PFSK-1 (cell line): ENCODE measurements around the gene CEP70.

Experiments used
- FOXP2 ChIP-seq: optimal IDR thresholded peaks from 2 replicates; pipeline ENCODE3; 2011; ENCODE audit warnings: borderline replicate concordance, control low read depth, inconsistent platforms; ENCODE audit not compliant: insufficient read depth; ENCODE audit errors: extremely low read length, extremely low read depth
- POLR2AphosphoS5 ChIP-seq: IDR thresholded peaks from 2 replicates; pipeline ENCODE4 v1.6.1; 2012; ENCODE audit warnings: low read depth, mild to moderate bottlenecking, control low read depth, low read length, moderate library complexity
- REST ChIP-seq, 2 experiments: IDR thresholded peaks; 2 replicates each; pipeline versions ENCODE4 v1.6.1 to v1.8.0; 2011 to 2012; ENCODE audit warnings: low read depth in 2 of 2, low read length in 2 of 2, control low read depth in 1 of 2, inconsistent platforms in 1 of 2, mild to moderate bottlenecking in 1 of 2, moderate library complexity in 1 of 2; ENCODE audit not compliant: insufficient read depth in 1 of 2
- SIN3A ChIP-seq: IDR thresholded peaks from 2 replicates; pipeline ENCODE4 v1.6.1; 2012; ENCODE audit warnings: mild to moderate bottlenecking, low read length, moderate library complexity, borderline replicate concordance; ENCODE audit not compliant: insufficient read depth
- TAF1 ChIP-seq: IDR thresholded peaks from 2 replicates; pipeline ENCODE4 v1.6.1; 2012; ENCODE audit warnings: low read length, control low read depth, borderline replicate concordance; ENCODE audit not compliant: insufficient read depth

The CEP70 gene

GRCh38 chr3:138469874-138470273 is 124.2 kb downstream of the CEP70 start:
- TF ChIP-seq FOXP2: no peak
- no peak for TF ChIP-seq REST (IDR thresholded peaks at IDR 0.05; ENCODE audit: insufficient read depth in 1 of 2, low read depth in 2 of 2, low read length in 2 of 2)
- no peak for TF ChIP-seq TAF1
- TF ChIP-seq SIN3A: no peak
- TF ChIP-seq POLR2AphosphoS5: no peak

- no peak for TF ChIP-seq POLR2AphosphoS5
- TF ChIP-seq FOXP2: no peak
- no peak for TF ChIP-seq SIN3A
- no peak for TF ChIP-seq REST (IDR thresholded peaks at IDR 0.05; ENCODE audit: insufficient read depth in 1 of 2, low read depth in 2 of 2, low read length in 2 of 2)
- TF ChIP-seq TAF1: no peak
These were observed 125.2 kb downstream of the CEP70 start for GRCh38 chr3:138468886-138469285.

GRCh38 chr3:138468451-138468850 is 125.6 kb downstream of the CEP70 start:
- TF ChIP-seq SIN3A (no peak), REST (IDR thresholded peaks at IDR 0.05; ENCODE audit: insufficient read depth in 1 of 2, low read depth in 2 of 2, low read length in 2 of 2) (no peak), TAF1 (no peak), POLR2AphosphoS5 (no peak), FOXP2 (no peak)

GRCh38 chr3:138467931-138468330 is 126.1 kb downstream of the CEP70 start:
- TF ChIP-seq FOXP2: no peak
- no peak for TF ChIP-seq TAF1
- no peak for TF ChIP-seq POLR2AphosphoS5
- TF ChIP-seq REST (IDR thresholded peaks at IDR 0.05; ENCODE audit: insufficient read depth in 1 of 2, low read depth in 2 of 2, low read length in 2 of 2): no peak
- TF ChIP-seq SIN3A: no peak

GRCh38 chr3:138465925-138466324 is 128.1 kb downstream of the CEP70 start:
- TF ChIP-seq FOXP2: no peak
- no peak for TF ChIP-seq SIN3A
- no peak for TF ChIP-seq POLR2AphosphoS5
- no peak for TF ChIP-seq REST (IDR thresholded peaks at IDR 0.05; ENCODE audit: insufficient read depth in 1 of 2, low read depth in 2 of 2, low read length in 2 of 2)
- TF ChIP-seq TAF1: no peak
